NCI-H2107 (cell line): ENCODE measurements around the gene KCNH6.

ENCODE experiments used
- DNase-seq: peaks from one replicate; lab custom pipeline; 2025; lab: John Stamatoyannopoulos, UW

The KCNH6 gene

GRCh38 chr17:63511331-63511730, 11.8 kb upstream of the KCNH6 start:
- no peak for DNase-seq

- DNase-seq = no peak
These were observed 10.8 kb upstream of the KCNH6 start for GRCh38 chr17:63512388-63512787.

DNA sequence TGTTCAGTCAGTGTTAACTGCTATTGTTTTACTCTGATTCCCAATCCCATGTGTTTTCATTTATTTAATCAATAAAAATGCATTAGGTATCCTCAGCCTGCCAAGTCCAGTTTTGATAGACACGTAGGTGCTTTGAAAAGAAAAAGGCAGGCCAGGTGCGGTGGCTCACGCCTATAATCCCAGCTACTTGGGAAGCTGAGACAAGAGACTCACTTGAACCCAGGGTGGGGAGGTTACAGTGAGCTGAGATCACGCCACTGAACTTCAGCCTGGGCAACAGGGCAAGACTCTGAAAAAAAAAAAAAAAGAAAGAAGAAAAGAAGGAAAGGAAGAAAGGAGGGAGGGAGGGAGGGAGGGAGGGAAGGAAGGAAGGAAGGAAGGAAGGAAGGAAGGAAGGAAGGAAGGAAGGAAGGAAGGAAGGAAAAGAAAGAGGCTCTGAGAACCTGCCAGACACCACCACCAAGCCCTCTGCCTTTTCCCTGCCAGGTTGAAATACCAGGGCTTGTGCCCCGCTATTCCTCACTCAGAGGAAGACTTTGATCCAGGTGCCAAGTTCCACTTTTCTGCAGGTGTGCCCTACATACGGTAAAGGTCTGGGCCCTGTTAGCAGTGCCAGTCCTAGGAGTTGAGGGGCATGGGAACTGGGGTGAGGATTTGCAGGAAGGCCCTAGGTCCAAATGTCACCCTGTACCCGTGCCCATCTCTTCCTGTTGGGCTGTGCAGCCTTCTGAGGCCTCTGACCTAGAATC, 10.1 kb upstream of the KCNH6 start:
- DNase-seq = no peak

DNA sequence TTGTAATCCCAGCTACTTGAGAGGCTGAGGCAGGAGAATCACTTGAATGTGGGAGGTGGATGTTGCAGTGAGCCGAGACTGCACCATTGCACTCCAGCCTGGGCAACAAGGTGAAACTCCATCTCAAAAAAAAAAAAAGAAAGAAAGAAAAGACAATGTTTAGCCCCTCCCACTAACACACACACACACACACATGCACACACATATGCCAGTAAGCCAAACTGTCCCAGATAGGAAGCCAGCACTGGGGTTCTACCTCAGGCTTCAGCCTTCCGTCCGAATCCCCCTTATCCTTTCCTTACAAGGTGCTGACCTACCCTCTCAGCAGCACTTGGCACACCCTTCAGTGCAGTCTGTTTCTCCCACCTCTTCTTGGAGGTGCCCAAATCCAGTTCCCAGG, 8.7 kb upstream of the KCNH6 start:
- no peak for DNase-seq

DNA sequence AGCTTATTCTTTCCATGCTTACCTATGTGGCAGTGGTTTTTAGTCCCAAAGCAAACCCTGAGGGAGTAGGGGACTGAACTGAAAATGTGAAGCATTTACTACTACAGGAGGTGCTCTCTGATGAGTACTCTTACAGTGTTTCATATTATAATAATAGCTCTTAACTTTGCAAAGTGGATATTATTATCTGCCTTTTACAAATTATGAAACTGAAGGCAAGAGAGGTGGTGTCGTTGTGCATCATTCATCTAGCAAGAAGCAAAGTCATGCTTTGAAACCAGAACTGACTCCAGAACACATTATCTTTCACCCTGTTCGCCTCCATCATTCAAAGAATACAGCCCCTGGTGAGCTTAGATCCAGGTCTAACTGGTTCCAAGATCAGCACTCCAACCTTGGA, 8.2 kb upstream of the KCNH6 start:
- no peak for DNase-seq

DNA sequence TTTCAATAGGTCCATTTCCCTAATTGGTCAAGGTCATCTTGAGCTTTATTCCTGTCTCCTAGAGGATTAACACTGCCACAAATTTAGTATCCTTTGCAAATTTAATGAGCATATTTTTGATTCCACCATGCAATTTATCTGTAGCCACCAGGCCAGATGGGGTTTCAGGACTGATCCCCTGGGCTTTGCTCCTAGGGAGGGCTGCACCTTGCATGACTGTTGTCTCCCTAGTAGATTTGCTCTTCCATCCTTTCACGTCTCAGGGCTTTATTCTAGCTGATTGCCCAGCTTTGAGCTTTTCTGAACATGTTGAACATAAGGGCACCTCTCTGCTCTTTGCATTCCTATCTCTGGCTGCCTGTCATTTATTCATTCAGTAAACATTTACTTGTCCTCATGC, 7.7 kb upstream of the KCNH6 start:
- no peak for DNase-seq

GRCh38 chr17:63516910-63517824, 6.0 kb upstream of the KCNH6 start:
- DNase-seq = no peak

- DNase-seq = no peak
These were observed 5.2 kb upstream of the KCNH6 start for GRCh38 chr17:63517825-63518534.

DNA sequence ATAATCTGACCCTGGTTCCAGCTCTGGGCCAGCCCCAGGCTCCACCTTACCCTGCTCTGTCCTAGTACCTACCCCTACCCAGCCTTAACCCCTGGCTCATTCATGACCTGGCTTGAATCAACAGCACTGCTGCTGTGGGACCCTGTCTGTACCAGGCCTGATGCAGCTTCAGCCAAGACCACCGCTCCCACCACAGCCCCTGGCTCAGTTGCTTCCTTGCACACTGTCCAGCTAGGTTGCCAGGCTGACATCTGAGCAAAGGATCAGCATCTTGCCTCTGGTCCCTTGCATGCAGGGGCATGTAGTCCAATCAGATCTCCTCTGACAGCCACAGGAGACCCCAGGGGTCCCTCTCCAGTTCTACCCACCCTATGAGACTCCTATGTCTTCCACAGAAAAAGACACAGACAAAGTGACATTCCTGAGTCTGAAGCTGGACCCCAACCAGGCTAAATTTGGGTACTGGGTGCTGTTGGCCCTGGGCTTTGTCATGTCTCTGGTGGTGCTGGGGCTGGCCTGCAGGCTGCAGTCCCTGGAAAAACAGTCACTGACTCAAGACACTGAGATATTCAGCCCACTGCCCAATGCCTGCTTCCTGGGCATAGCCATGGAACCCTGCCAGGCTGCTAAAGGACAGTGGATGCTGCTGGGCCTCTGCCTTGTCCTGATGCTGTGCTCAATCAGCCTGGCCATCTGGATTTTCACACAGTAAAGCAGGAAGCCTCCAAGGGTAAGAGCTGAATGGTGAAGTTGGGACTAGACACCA, 3.9 kb upstream of the KCNH6 start:
- DNase-seq = no peak

DNA sequence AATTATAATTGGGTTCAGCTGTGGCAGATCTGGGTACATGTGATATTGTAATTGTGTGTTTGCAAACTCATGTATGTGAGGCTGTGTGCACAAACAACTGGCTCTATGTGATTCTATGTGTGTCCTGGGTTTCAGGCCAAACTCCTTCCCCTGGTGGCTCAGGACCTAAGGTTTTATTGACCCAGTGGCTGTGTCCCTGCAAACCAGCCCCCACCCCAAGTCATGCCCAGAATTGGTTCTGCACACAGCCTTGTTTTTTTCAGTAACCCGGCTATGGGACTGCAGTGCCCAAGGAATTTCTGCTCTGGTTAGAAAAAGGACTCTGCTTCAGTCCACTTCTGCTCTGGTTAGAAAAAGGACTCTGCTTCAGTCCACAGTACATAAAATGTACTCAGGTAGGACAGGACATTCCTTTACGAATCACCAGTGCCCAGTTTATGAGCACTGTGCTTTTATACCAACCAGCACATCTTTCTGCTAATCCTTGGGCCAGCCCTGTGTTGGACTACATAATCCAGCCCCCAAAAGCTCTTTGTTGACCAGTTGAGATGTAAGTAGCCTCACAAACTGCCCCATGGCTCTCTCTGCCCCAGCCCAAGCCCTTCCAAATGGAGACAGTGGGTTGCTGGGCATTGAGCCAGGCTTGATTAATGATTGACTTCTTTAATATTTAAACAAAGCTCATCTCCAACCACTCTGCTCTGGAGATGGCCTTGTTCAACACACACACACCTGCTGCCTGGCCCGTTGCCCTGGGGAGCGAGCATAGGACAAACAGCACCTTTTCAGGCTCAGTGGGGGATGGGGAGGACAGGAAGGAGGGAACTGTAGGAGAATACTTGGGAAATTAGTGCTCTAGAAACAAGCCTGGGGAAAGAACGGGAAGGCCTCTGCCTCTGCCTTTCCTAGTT, 2.9 kb upstream of the KCNH6 start:
- peak; percentile 52 for DNase-seq

DNA sequence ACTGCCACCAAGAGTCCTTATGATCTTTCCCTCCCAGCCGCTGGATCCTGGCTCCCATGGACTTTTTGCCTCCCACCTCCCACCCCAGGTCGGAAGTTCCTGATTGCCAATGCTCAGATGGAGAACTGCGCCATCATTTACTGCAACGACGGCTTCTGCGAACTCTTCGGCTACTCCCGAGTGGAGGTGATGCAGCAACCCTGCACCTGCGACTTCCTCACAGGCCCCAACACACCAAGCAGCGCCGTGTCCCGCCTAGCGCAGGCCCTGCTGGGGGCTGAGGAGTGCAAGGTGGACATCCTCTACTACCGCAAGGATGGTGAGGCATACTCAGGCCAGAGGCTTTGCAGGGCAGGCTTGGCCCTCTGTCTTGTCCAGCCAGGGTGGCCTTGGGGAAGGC, 893 bp downstream of the KCNH6 start:
- no peak for DNase-seq

DNA sequence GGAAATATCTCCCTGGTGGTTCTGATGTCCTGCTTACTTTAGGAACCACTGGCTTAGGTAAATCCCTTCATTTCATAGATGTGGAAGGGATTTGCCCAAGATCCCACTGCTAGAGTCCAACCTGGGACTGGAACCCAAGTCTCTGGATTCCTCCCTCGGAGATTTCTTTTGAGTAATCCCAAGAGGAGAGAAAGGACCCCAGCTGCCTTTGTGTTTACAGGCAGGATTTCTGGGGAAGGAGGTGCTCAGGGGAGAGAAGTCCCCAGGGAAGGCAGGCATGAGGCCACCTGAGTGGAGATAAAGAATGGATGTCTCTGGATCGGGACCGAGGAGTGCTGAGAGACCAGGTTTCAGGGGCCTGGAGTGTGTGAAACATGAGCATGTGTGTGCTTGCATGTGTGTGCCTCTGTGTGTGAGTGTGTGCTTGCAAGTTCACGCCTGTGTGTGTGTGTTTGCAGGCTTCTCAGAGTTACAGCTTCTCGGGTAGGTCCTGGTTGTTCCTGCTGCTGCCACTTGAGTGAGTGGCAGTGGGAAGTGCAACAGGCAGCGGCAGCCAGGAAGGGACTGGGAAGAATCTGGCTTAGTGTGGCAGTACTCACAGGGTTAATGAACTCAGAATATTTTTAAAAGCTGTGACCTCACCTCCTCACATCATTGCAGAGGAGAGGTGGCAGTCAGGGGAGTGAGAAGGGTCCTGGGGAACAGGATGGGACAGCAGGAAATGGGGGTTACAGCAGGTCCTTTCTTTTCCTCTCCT, 2.2 kb downstream of the KCNH6 start:
- DNase-seq = peak; percentile 73

DNA sequence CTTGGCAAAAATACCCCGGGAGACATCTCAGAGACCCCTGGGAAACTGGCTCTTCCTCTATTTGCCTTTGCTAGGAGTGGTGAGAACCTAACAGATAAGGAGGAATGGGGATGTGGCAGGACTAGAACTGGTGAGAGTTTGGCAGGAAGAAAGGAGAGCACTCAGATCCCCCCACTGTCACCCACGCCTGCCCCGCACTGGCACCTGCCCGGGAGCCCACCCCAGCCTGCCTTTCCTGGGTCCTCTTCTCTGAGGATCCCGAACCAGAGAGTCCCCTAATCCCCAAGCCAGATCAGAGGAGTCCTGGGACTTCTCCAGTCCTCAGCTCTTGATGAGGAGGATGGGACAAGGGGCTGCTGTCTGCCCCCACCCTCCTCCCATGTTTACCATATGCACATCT, 3.7 kb downstream of the KCNH6 start:
- DNase-seq = no peak

DNA sequence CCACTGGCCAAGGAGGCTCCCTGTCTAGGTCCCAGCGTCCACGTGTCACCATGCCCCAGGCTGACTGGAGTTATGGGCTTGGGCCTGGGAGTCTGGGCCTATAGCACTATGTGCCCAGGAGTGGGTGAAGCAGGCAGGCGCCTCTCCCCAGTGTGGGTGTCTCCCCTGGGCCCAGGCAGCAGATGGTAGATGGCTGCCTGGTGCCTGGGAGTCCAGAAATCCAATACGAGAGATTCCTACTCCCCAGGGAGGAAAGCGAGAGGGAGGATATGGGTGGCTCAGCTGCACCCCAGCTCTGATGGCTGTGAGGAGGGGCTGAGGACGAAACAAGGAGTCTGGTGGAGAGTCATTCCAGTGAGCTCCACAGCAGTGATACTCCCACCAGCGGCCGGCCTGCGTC, 5.0 kb downstream of the KCNH6 start:
- DNase-seq = no peak

DNA sequence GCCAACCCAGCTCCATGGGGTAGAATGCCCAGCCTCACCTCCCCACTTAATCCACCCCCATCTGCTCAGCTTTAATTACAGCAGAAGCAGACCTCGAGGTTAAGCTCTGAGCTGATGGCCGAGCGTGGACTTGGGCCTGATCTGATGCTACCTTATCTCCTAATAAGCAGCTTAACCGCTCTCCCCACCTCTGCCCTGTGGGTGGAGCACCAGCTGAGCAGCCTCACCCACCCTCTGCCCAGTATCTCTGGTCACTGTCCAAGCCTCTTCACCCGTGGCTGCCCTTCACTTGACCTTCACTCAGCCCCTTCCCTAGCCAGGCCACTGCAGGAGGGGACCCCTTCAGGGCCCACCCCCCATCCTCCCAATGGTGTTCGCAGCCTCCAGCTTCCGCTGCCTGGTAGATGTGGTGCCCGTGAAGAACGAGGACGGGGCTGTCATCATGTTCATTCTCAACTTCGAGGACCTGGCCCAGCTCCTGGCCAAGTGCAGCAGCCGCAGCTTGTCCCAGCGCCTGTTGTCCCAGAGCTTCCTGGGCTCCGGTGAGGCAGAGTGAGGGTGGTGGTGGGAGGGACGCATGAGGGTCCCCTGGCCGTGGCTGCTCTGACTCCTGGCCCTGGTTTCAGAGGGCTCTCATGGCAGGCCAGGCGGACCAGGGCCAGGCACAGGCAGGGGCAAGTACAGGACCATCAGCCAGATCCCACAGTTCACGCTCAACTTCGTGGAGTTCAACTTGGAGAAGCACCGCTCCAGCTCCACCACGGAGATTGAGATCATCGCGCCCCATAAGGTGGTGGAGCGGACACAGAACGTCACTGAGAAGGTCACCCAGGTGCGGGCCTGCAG, 6.8 kb downstream of the KCNH6 start:
- DNase-seq = no peak

DNA sequence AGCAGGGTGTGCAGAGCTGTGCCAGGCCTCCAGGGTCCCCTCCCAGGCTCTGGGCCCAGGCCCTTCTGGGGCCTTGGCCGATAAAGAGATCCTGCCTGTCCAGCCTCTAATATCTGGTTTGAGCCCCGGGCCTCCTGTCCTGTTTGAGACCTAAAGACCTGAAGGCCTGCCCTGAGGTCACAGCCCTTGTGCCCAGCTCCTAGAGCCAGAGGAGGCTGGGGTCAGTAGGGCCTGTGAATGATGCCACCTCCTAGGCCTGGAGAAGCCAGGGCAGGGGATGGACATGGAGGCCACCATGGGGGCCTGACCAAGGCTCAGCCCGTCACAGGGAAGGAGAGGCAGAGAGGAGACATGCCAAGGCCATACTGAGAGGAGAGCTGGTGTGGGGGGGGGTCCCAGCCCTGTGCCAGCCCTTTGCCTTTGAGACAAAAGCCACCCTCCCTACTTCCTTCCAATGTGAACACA, 7.4 kb downstream of the KCNH6 start:
- DNase-seq = no peak

DNA sequence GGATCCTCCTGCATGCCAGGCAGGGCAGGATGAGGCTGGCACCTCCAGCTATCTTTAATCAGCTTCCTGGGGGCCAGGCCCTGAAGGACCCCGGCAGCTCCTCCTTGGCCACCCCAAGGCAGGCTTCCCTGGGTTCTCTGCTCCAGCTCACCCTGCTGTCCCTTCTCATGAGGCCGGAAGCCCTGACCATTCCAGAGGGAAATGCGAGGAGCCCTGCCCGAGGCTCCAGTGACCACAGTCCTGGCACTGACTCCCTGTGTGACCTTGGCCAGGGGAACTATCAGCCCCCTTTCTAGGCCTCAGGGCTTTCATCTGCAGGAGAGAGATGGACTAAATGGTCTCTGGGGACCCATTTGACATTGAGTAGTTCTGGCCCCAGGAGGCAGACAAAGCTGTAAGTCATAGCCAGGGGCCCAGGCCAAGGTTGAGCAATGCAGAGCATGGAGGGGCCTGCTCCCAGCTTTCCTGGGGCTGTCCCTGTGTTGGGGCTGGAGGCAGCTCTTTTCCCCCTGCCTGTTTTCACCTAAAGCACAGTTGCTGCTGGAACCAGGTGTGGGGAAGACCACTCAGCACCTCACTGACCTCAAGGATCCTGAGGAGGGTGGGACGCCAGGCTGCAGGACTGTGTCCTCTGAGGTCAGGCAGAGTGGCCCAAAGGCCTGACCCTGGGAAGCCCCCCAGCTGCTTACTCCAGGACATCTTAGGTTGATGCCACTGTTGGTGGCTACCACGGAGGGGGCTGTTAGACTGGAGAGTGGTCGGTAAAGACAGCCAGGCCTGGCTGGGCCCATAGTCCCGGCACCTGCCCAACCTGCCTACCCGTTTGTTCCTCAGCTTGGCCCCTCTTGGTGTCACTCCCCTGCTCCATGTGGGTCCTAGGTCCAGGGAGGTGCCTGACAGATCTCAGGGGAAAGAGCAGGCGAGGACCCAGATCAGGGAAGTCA, 8.1 kb downstream of the KCNH6 start:
- DNase-seq = no peak
